ENCODE measurements around the gene TK2. TPM values are rescaled to one million over a fixed set of nuclear protein-coding genes. Genes with fewer than 3 reads are reported as not detected.

The TK2 gene
- polyA plus RNA-seq, 6 donors from 2014 or later: 1.8 to 5.9 (median 3.8) TPM

DNA sequence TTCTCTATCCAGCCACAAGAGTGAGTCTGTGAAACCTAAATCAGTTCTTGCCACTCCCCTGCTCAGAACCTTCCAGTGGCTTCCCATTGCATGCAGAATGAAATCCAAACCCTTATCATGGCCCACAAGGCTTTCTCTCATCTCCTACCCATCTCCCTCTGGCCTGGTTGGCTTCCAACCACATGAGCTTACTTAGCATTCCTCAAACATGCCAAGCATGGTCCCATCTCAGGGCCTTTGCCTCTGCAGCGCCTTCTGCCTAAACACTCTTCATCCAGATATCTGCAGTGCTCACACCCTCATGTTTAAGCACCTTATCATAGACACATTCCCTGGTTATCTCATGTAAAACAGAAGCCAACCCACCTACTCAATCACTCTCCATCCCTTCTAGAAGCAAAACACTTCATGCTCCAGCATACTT, 15.5 kb downstream of the TK2 start:
- peaks cover 5 to 7% of the 10 kb centered on the region in 2 donors for H3K36me3 Mint-ChIP-seq
- ATAC-seq (ENCODE audit: low read depth in 2 of 2) (no peak), DNase-seq (no peak)
- no peaks in the 10 kb centered on the region for H3K27me3 Mint-ChIP-seq
- no peaks in the 10 kb centered on the region for H3K9me3 Mint-ChIP-seq
- peak overlapping the region in 1 of 6 donors; percentile 57 for H3K27ac Mint-ChIP-seq
- peak overlapping the region in 1 of 8 donors; percentile 31 for H3K4me3 Mint-ChIP-seq
- peaks cover 27 to 57% (median 29%) of the 10 kb centered on the region in 3 donors for H3K4me1 Mint-ChIP-seq

DNA sequence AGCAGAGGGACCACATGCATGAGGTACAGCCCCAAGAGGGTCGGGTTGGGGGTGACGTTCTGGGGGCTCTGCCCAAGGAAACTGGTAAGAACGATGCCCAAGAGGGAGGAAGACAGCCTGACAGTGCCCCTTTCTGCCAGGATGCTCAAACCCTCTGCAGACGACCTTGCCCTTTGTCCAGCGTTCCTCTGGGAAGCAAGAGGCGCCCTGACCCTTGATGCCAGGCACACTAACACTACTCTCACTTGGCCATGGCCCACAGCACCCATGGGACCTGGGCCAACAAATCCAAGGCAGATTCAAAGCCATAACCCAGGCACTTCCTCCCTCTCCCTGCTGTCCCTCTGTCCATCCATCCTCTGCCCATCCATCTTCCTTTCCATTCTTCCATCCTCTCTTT, 20.4 kb downstream of the TK2 start:
- no peaks in the 10 kb centered on the region for H3K27me3 Mint-ChIP-seq
- no peak for ATAC-seq (ENCODE audit: low read depth in 2 of 2)
- peaks cover 10 to 13% of the 10 kb centered on the region in 2 donors for H3K36me3 Mint-ChIP-seq
- H3K4me3 Mint-ChIP-seq: no peak overlapping the region
- H3K4me1 Mint-ChIP-seq: peaks cover 37 to 52% (median 43%) of the 10 kb centered on the region in 3 donors
- H3K9me3 Mint-ChIP-seq: no peaks in the 10 kb centered on the region
- peak overlapping the region in 2 of 6 donors; percentile 19 to 25 for H3K27ac Mint-ChIP-seq
- no peak for DNase-seq

DNA sequence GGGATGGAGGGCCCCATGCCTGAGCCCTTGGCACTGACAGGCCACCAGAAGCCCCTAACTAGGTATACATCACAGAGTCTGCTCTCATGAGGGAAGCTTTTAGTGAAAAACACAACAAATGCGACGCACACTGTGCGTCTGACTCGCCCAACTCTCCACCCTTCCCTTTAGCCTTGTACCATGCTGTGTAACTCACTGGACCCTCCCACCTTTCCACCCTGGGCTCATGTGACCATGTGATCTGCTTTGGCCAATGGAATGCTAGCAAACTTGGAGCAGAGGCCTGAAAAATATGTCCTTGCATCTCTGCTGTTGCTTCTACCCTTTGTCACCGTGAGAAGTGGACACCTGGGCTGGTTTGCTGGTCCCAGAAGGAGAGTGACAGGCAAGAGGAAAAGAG, 21.6 kb downstream of the TK2 start:
- H3K27me3 Mint-ChIP-seq: no peaks in the 10 kb centered on the region
- DNase-seq: no peak
- ATAC-seq (ENCODE audit: low read depth in 2 of 2): no peak
- peaks cover 10 to 13% of the 10 kb centered on the region in 2 donors for H3K36me3 Mint-ChIP-seq
- H3K4me1 Mint-ChIP-seq: peaks cover 42 to 60% (median 52%) of the 10 kb centered on the region in 3 donors
- no peak overlapping the region for H3K27ac Mint-ChIP-seq
- no peaks in the 10 kb centered on the region for H3K9me3 Mint-ChIP-seq
- no peak overlapping the region for H3K4me3 Mint-ChIP-seq

DNA sequence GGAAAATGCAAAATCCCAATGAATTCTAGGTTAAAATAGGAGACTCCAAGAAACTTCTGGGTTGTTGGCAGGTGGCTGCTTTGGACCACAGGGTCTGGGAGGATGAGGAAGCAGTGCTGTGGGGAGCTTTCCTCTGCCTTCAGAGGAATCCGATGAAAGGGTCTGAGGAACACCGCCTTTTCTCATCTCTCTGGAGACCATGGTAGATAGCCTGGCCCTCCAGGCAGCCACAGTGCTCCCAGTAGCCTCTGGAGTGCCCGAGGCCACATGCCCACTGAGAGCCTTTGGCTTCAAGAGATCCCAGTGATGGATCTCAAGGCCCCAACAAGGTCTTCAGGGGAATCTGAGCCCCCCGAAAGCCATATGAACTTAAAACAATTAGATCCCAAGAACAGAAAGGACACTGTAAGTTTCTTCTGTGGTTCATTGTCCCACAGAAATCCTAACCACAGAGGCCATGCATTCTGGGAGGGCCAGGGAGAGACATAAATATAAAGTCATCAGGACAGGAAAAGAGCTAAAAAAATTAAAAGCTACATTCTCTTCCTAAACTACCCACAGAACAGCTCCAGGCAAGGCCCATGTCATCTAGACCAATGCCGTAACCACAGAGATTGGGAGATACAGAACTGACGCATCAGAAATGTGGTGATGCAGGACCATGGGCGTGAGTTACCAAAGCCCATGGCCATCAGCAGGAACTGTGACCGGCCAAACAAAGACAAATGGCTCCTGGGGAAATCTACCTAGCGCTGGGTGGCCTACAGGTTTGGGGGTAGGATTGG, 24.3 kb downstream of the TK2 start:
- Mint-ChIP-seq H3K4me3 (peak overlapping the region in 7 of 8 donors; percentile 26 to 94 (median 83)), H3K36me3 (peaks cover 10 to 13% of the 10 kb centered on the region in 2 donors), H3K9me3 (no peaks in the 10 kb centered on the region), H3K27ac (peak overlapping the region; percentile 36 to 100 (median 94)), H3K4me1 (peaks cover 52 to 82% (median 79%) of the 10 kb centered on the region in 3 donors), H3K27me3 (no peaks in the 10 kb centered on the region)
- no peak for ATAC-seq (ENCODE audit: low read depth in 2 of 2)
- no peak for DNase-seq

DNA sequence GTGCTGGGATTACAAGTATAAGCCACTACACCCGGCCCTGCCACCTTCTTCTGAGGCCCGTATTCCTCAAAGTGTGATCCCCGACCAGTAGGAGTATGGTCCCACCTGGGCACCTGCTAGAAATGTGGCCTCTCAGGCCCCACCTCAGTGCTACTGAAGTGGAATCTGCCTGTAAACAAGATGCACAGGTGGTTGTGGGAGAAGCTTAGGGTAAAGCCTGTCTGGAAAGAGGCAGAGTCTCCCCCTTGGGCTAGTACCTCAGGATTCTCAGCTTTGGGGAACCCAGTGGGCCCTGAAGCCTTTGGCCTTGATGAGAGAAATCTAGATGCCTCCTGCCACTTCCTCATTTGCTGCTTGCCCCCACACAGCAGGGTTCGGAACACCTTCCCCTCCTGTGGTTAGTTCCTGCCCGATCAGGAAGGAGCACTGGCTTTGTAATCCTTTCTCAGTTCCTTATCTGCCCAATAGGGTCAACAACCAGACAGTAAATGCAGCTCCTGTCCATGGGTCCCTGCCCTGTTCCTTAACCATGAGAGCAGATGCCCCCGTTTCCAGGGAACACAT, 25.2 kb downstream of the TK2 start:
- Mint-ChIP-seq H3K27ac (peak overlapping the region; percentile 98 to 100 (median 99)), H3K36me3 (peaks cover 7 to 9% of the 10 kb centered on the region in 2 donors), H3K27me3 (no peaks in the 10 kb centered on the region), H3K4me3 (peak overlapping the region; percentile 54 to 94 (median 76)), H3K4me1 (peaks cover 58 to 87% (median 84%) of the 10 kb centered on the region in 3 donors), H3K9me3 (no peaks in the 10 kb centered on the region)
- peak; percentile 92 for DNase-seq
- peak; percentile 83 to 84 for ATAC-seq (ENCODE audit: low read depth in 2 of 2)

DNA sequence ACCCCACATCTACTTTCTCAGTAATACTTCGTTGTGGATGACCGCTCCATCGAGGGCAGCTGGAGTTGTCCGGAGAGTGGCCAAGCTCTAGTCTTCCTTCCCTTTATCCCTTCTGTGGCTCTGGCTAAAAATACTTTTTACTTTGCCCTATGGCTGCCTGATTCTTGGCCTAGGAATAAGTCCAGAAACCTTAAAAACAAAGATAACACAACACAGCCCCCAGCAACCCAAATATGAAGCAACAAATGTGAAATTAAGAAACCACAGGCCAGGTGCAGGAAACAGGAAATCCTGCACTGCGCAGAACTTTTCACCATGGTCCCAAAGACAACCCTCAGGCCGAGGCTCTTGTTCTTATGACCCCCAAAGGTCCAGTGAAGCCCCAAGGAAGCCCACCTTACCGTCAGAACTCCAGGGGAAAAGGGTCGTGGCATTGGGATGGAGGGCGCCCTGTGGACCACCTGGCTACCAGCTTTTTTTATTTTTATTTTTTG, 26.0 kb downstream of the TK2 start:
- DNase-seq (peak; percentile 84), ATAC-seq (ENCODE audit: low read depth in 2 of 2) (peak; percentile 63 to 70)
- Mint-ChIP-seq H3K36me3 (peaks cover 5 to 6% of the 10 kb centered on the region in 2 donors), H3K4me3 (peak overlapping the region; percentile 66 to 94 (median 85)), H3K27me3 (no peaks in the 10 kb centered on the region), H3K9me3 (no peaks in the 10 kb centered on the region), H3K4me1 (peaks cover 59 to 91% (median 86%) of the 10 kb centered on the region in 3 donors), H3K27ac (peak overlapping the region; percentile 98 to 100 (median 99))

DNA sequence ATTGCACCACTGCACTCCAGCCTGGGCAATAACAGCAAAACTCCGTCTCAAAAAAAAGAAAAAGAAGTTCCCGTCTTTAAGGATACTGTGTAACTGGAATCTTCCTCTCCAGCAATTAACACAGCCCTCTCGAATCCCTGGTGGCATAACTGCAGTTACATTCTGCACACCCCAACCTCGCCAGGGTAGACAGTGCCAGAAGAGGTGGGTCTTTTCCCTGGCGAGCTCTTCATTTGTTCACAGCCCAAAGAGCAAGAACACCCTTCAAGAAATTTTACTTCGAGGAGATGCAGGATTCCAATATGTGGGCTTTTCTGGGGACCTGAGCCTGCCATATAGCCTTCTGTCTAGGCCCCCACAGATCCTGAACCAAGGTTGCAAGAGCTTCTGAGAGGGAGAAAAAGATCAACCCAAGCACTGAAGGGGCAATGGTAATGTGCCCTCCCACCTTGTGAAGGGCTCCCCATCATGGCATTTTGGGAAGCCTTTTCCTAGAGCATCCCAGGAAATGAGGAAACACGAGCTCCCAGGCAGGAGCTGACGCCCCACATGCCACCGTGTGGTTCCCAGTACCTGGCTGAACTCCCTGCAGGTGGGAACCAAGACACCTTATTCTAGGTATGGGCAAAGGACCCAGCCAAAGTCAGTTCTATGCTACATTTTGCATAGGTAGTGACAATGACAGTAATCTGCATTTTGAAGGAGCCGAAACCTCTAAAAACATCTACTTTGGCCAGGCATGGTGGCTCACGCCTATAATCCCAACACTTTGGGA, 26.9 kb downstream of the TK2 start:
- Mint-ChIP-seq H3K4me1 (peaks cover 56 to 97% (median 86%) of the 10 kb centered on the region in 3 donors), H3K9me3 (no peaks in the 10 kb centered on the region), H3K27me3 (no peaks in the 10 kb centered on the region), H3K27ac (peak overlapping the region; percentile 94 to 100 (median 99)), H3K36me3 (peaks cover 5% of the 10 kb centered on the region in 2 donors), H3K4me3 (peak overlapping the region in 7 of 8 donors; percentile 66 to 94 (median 87))
- DNase-seq (no peak), ATAC-seq (ENCODE audit: low read depth in 2 of 2) (no peak)

DNA sequence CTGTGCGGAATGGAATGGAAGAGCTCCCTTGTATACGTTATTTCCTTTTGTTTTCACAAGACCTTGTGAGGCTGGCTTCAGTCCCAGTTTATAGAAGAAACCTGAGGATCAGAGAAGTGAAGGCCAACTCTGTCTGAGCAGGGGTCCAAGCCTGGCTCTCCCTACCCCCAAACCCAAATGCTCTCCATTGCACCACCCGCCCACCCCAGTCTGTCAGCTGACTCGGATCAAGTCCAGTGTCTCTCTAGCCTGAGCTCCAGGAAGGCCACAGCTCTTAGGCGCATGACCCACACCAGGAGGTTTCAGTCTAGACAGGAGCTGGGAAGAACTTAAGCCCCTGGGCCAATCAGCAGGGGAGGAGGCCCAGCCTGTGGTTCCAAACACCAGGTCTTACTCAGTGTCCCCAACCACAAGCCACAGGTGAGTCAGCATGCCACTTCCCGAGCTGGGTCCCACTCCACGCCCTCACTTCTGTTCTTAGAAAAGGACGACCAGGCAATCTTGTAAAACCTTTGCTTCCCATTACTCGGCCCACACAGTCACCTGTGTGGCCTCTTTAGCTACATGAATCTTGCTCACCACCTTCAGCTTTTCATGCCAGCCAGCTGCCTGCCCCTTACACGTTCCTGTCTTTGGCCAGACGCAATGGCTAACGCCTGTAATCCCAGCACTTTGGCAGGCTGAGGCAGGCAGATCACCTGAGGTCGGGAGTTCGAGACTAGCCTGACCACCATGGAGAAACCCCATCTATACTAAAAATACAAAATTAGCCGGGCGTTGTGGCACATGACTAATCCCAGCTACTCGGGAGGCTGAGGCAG, 27.8 kb downstream of the TK2 start:
- peaks cover 0 to 5% of the 10 kb centered on the region in 2 donors for H3K36me3 Mint-ChIP-seq
- H3K27me3 Mint-ChIP-seq: no peaks in the 10 kb centered on the region
- ATAC-seq (ENCODE audit: low read depth in 2 of 2) (no peak), DNase-seq (peak; percentile 17)
- H3K4me3 Mint-ChIP-seq: peak overlapping the region in 7 of 8 donors; percentile 53 to 94 (median 76)
- H3K9me3 Mint-ChIP-seq: no peaks in the 10 kb centered on the region
- peak overlapping the region; percentile 86 to 100 (median 96) for H3K27ac Mint-ChIP-seq
- H3K4me1 Mint-ChIP-seq: peaks cover 61 to 97% (median 88%) of the 10 kb centered on the region in 3 donors

DNA sequence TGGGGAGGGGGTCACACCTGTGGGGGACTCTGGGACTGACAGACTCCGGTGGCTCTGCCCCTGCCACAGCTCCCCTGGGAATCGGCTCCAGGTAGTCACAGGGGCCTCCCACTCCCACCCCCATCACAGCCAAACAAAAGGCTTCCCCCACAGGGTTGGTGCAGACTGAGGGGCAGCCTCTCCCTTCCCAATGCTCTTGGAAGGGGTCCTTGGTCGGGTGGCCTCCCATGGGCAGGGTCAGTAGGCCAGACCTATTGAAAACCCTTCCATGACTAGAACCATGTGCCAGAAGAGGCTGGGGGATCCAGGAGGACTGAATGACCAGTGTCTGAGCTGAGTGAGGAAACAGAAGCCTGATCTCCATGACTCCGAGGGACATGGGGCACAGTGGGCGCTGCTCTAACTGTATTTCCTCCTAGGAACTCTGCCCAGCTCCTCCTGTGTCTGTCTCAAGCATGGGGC, 28.6 kb downstream of the TK2 start:
- peak overlapping the region in 6 of 8 donors; percentile 12 to 94 (median 83) for H3K4me3 Mint-ChIP-seq
- peaks cover 65 to 97% (median 92%) of the 10 kb centered on the region in 3 donors for H3K4me1 Mint-ChIP-seq
- peaks cover 0 to 5% of the 10 kb centered on the region in 2 donors for H3K36me3 Mint-ChIP-seq
- peak overlapping the region; percentile 77 to 100 (median 91) for H3K27ac Mint-ChIP-seq
- ATAC-seq (ENCODE audit: low read depth in 2 of 2): no peak
- no peaks in the 10 kb centered on the region for H3K27me3 Mint-ChIP-seq
- no peak for DNase-seq
- no peaks in the 10 kb centered on the region for H3K9me3 Mint-ChIP-seq

DNA sequence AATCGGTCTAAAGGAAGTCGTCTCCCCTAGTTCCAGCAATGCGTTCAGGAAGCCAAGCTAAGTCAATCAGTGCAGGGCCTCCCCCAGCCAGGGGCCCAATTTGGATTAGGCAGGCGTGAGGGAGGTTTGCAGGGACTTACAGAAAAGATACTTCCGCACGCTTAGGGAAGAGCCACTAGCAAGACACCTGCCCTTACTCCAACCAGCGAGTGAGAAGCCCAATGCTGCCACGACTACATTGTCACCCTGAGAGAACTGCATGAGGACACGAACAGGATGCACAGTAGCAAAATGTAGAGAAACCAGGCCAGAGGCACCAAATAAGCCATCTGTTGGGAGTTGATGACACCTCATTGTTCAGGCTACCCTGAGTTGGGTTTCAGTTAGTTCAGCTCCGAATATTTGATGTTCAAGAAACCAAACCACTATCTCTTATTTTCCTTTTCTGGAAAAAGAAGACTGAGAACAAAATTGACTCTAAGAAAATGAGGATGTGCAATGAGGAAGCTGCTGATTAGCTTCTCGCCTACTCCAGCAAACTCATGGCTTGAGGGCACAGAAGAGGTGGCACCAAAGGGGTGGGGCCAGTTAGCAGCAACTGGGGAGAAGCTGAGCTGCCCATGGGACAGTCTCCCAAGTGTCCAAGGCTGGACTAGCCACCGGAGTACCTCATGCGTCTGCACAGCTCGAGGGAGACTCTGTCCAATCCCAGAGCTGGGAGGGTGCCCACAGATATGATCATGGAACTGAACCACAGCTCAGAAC, 29.3 kb downstream of the TK2 start:
- Mint-ChIP-seq H3K4me1 (peaks cover 65 to 97% (median 92%) of the 10 kb centered on the region in 3 donors), H3K36me3 (peaks cover 0 to under 1% of the 10 kb centered on the region in 2 donors), H3K9me3 (no peaks in the 10 kb centered on the region), H3K4me3 (peak overlapping the region; percentile 16 to 91 (median 73)), H3K27me3 (no peaks in the 10 kb centered on the region), H3K27ac (peak overlapping the region; percentile 77 to 100 (median 91))
- ATAC-seq (ENCODE audit: low read depth in 2 of 2): no peak
- peak; percentile 40 for DNase-seq

DNA sequence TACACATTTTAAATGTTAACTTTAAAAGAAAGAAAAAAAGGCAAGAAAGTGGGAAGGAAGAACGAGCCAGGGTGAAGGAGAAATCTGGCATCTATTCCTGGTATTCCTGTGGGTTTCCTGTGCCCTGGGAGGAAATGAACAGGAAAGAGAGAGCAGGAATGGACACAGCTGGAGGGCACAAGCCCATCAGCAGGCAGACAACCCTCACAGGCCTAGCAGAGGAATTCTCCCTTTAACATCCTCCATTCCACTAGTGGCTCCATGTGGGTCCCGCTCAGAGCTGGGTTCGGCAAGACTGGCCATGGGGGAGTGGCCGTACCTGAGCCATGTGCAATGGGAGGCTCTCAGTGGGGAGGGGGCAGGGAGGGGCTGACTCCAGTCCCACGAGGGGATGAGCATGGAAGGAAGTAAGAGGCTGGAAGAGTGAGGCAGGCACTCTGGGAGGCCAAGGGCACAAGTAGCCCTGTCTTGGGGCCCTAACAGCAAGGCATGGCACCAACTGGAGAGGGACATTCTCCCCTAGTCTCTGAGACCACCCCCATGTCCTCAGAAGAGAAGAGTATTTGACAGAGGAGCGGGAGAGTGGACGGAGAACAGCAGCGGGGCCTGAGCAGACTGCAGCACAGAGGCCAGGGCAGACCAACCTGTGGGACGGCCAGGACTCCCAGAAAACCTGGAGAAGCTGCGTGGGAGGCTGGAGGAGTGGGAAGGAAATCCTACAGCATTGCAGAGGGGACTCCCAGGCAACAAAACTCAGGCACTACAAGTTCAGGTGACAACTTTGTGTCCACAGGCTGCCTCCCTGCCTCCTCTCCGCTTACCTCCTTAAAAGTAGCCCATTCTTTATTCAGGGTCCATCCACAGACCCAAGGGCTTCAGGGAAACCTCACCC, 30.2 kb downstream of the TK2 start:
- Mint-ChIP-seq H3K27ac (peak overlapping the region; percentile 41 to 100 (median 76)), H3K9me3 (no peaks in the 10 kb centered on the region), H3K27me3 (no peaks in the 10 kb centered on the region), H3K36me3 (no peaks in the 10 kb centered on the region), H3K4me1 (peaks cover 56 to 96% (median 91%) of the 10 kb centered on the region in 3 donors), H3K4me3 (peak overlapping the region in 6 of 8 donors; percentile 62 to 91 (median 80))
- ATAC-seq (ENCODE audit: low read depth in 2 of 2) (no peak), DNase-seq (no peak)
